Measurements from ENCODE around the gene TANC2.

TANC2 gene

DNA sequence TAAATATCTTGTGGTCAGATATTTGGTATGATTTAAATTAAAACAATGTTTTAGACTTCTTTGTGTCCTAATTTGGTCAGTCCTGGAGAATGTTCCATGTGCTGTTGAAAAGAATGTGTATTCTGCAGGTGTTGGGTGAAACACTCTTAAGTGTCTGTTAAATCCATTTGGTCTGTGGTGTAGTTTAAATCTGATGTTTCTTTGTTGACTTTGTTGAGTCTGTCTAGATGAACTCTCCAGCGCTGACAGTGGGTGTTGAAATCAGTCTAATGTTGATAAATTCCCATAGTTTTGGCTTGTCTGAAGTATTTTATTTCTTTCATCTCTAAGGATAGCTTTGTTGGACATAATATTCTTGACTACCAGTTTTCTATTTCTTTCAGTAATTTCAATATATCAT is 18.8 kb downstream of the TANC2 start:
- TF ChIP-seq, protein P1, sequence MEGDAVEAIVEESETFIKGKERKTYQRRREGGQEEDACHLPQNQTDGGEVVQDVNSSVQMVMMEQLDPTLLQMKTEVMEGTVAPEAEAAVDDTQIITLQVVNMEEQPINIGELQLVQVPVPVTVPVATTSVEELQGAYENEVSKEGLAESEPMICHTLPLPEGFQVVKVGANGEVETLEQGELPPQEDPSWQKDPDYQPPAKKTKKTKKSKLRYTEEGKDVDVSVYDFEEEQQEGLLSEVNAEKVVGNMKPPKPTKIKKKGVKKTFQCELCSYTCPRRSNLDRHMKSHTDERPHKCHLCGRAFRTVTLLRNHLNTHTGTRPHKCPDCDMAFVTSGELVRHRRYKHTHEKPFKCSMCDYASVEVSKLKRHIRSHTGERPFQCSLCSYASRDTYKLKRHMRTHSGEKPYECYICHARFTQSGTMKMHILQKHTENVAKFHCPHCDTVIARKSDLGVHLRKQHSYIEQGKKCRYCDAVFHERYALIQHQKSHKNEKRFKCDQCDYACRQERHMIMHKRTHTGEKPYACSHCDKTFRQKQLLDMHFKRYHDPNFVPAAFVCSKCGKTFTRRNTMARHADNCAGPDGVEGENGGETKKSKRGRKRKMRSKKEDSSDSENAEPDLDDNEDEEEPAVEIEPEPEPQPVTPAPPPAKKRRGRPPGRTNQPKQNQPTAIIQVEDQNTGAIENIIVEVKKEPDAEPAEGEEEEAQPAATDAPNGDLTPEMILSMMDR (IDR thresholded peaks at IDR 0.05; ENCODE audit: insufficient read depth, low read depth, low read length, missing control alignments) = no peak
- DNase-seq (ENCODE audit: low read depth) = no peak
- no peak overlapping the region for H3K4me3 ChIP-seq (ENCODE audit: low read depth, low read length)

DNA sequence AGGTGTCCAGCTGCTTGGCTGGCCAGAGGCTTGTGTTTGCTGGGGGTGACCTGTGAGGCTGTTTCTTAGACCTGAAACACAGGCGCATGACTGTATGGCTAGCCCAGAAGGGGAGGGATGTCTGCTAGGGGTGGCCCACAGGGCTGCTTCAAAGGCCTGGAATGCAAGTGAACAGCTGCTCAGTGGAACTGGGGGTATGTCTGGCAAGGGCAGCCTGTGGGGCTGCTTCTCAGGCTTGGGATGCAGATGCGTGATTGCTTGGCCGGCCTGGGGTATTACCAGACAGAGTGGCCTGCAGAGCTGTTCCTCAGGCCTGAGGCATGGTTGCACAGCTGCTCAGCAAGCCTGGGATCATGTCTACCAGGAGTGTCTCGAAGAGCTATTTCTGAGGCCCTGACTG is 20.5 kb downstream of the TANC2 start:
- no peak overlapping the region for H3K4me3 ChIP-seq (ENCODE audit: low read depth, low read length)
- TF ChIP-seq, protein P1 (IDR thresholded peaks at IDR 0.05; ENCODE audit: insufficient read depth, low read depth, low read length, missing control alignments) = no peak

DNA sequence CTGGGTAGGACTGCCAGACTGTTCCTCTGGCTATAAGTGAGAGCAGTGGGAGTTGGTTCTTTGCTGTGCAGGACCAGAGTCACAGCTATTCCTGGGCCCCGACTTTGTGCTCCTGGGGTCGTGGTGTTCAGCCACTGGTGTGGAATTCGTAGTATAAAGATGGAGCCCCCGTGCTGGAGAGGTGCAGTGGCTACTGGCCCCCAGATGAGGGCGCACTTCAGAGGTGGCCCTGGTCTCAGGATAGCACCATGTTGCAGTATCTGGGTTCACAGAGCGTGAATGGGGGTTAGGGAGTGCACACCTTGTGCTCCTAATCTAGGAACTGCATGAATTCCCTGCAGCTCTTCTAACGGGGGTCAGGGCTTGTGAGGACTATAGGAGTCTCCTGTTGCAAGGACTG is 21.1 kb downstream of the TANC2 start:
- TF ChIP-seq, protein P1 (IDR thresholded peaks at IDR 0.05; ENCODE audit: insufficient read depth, low read depth, low read length, missing control alignments) = peak; percentile 36
- H3K4me3 ChIP-seq (ENCODE audit: low read depth, low read length) = no peak overlapping the region
- DNase-seq (ENCODE audit: low read depth) = no peak

More for the DNA sequence above, 20.5 kb downstream of the TANC2 start:
- no peak for DNase-seq (ENCODE audit: low read depth)

DNA sequence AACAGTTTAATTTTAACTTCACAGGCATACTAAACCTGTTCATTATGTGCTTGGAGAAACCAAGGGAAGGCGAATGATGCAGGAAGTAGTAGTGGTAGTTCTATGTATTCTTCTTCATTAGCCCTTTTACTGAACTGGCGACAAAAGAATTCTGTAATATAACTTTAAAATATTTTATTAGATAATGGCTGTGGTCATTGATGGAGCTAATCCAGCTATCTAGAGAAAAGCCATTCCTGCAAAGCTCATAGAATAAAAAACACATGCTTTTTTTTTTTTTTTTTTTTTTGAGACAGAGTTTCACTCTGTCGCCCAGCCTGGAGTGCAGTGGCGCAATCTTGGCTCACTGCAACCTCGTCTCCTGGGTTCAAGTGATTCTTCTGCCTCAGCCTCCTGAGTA is 23.5 kb downstream of the TANC2 start:
- H3K4me3 ChIP-seq (ENCODE audit: low read depth, low read length) = no peak overlapping the region
- DNase-seq (ENCODE audit: low read depth) = no peak
- TF ChIP-seq, protein P1 (IDR thresholded peaks at IDR 0.05; ENCODE audit: insufficient read depth, low read depth, low read length, missing control alignments) = no peak

DNA sequence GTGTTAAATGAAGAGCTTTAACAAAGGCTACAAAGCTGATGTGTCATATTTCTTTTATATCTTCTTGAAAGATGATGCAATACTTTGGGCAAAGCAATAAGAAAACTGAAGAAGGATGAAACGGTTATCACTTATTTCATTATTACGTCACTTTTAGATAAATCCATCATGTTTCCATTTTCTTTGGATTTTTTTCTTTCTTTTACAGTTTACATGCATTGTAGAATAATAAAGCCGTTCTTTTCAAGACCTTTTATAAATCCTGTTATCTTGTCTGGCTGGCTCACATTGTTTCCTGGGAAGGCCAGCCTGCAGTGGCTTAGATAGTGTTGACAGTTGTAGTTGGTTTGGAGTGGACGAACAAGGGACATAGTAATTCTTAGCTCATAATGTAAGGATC is 28.9 kb downstream of the TANC2 start:
- TF ChIP-seq, protein P1 (IDR thresholded peaks at IDR 0.05; ENCODE audit: insufficient read depth, low read depth, low read length, missing control alignments) = no peak
- H3K4me3 ChIP-seq (ENCODE audit: low read depth, low read length) = no peak overlapping the region
- DNase-seq (ENCODE audit: low read depth) = no peak

- TF ChIP-seq, protein P1 (IDR thresholded peaks at IDR 0.05; ENCODE audit: insufficient read depth, low read depth, low read length, missing control alignments) = peak; percentile 35
- peak; percentile 38 for DNase-seq (ENCODE audit: low read depth)
- no peak overlapping the region for H3K4me3 ChIP-seq (ENCODE audit: low read depth, low read length)
Measured at GRCh38 chr17:62995377-62995885, 29.4 kb downstream of the TANC2 start.

- H3K4me3 ChIP-seq (ENCODE audit: low read depth, low read length) = no peak overlapping the region
- DNase-seq (ENCODE audit: low read depth) = no peak
- TF ChIP-seq, protein P1 (IDR thresholded peaks at IDR 0.05; ENCODE audit: insufficient read depth, low read depth, low read length, missing control alignments) = no peak
Measured at GRCh38 chr17:62996221-62996620, 30.2 kb downstream of the TANC2 start.

Measured in GM12865 (cell line).